NCI-H187 (cell line): ENCODE results near the gene PALLD.

Source experiments
- DNase-seq, 2 experiments: peaks; one replicate each; lab custom pipeline; 2025; lab: John Stamatoyannopoulos, UW

PALLD gene

DNA sequence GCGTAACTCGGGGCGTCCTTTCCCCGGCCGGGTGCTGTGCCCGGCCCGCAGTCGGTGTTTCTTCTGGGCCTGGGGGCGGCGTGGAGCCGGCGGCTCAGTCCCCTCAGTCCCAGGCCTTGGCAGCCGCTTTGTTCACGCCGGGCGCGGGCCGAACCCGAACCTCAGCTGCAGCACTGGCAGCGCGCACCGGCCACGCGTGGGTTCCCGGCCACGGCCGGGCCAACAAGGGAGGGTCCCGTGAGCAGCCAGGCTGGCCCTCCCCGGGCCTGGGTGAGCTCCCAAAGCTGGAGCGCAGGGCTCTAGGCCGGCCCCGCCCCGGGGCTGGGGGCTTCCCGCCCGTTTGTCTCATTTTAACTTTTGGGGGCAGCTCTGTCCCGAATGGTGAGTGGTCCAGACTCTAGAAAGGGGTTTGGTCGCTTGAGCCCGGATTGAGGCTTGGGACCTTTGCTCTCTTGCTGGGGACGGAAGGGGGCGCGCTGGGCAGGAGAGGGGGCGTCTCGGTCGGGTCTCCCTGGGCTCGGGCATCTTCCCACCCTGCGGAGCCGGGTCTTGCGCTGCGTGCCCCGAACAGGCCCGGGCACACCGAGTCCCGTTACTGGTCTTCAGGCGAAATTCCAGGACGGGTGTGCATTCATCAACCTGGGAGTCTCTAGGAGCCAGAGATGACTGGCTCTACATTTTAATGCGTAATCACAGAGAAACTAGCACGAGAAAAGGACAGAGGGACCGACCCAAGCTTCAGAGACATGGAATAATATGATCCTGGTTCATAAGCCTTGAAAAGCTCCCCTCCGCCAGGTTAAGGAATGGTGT is 336.1 kb downstream of the PALLD start:
- DNase-seq, result no peak

DNA sequence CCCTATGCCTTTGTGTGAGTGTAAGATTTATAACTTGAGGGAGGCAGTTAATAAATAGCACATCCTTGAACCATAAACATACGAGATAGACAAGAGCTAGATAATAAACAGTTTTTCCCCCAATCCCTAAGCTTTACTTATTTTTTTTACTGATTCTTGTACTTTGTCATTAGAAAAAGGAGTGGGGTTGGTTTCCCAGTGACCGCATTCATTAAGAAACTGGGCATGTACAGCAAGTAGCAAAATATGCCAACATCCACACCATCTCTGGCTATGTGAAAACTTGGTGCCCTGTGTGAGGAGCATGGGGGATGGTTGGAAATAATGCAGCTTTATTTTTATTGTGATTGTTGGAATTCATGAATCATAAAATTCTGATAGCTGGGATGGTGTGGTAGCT is 337.0 kb downstream of the PALLD start:
- no peak for DNase-seq

DNA sequence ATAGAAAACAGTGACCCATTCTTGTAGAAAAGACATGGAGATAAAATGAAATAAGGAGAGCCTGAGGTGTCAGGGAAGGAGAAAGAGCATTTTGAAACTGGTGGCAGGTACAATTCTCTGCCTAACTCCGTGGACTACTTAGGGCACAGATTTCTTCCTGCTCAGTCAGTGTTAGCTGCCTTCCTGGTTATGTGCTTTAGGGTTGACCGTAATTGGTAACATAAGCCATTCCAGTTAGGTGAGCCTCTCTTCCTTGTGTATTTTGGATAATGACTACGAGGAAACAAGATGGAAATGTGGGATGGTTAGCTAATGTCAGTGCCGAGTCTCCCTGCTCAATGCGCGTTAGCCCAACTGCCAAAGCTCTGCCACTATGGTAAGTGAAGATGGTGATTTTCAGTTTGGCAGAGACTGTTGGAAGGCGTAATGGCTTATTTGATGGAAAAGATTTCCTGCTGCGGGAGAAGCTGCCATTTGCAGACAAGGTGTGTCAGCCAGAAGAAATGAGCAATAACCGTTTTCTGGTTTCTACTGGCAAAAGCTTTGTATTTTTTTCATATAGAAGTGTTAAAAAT is 339.1 kb downstream of the PALLD start:
- no peak for DNase-seq

DNA sequence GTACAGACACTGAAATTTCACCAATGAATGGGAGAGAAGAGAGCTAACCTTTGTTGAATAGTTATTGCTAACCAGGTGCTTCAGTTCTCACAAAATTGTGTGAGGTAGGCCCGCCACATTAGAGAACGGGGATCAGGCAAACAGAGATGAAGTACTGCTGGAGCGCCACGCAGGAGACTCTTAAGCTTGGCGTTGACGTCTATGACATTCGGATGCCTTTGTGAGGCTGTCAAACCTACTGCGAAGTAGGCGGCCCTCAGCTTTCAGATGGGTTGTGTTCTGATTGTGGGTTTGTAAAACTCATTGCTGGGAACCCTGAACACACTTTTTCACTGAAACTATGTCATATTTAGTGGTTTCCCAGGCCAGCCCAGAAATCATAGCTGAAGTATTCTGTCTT is 339.6 kb downstream of the PALLD start:
- DNase-seq, result no peak

DNA sequence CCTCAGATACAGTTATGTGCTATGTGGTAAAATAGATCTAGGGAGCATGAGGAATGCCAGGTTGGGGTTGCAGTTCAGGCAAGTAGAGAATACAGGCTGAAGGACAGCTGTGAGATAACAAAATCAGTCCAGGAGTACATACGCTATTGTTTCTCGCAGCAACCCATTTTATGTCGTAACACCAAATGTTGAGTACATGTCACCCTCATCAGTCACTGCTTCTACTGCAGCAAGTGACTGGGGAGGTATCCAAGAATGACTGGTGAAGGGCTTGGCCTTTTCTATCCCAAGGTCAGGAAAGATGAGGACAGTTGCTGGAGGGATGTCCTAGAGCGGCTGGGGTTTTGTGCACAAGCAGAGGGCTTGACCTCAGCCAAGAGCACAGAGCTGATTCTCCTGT is 341.1 kb downstream of the PALLD start:
- DNase-seq, result no peak

DNA sequence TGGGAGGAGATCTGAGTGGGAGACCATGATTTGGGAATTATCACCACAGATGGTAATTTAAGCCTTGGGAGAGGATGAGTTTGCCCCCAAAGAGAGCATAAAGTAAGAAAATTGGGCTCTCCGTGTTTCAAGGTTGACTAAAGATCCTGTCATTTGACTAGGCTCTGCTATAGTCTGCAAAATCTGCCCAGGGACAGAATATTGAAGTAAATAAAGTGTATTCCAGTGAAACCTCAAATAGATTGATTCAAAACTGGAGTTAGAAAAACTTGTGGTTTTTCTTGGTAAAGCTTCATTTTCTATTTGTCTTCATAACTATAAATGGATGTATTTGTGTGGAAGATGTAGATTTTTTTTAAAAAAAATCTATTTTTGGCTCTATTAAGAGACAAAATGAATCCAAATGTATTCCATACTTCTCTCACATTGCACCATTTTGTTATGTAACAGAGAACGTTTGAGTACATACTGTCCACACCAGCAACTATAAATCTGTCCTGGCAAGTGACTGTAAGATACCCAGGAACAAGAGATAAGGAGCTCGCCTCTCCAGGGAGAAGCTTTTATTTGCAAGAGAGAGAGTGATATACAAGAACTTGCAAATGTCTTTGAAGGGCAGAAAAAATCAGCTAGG is 343.0 kb downstream of the PALLD start:
- no peak for DNase-seq

DNA sequence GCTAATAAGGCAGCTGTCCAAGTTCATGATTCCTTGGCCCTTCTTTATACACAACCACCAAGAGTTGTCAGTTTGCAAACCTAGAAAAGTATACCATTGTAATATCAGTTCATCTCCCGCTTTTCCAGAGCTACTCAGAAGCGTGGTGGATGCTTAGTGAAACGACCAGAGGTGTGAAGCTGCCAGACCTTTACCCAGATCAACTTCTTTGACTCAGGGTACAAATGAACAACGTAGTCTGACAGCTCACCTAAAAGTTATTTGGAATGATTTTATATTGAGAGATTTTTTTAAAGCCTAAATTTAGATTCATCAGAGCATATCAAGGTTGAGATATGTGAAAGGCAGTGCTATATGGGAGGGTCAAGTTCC is 343.5 kb downstream of the PALLD start:
- DNase-seq, result no peak

DNA sequence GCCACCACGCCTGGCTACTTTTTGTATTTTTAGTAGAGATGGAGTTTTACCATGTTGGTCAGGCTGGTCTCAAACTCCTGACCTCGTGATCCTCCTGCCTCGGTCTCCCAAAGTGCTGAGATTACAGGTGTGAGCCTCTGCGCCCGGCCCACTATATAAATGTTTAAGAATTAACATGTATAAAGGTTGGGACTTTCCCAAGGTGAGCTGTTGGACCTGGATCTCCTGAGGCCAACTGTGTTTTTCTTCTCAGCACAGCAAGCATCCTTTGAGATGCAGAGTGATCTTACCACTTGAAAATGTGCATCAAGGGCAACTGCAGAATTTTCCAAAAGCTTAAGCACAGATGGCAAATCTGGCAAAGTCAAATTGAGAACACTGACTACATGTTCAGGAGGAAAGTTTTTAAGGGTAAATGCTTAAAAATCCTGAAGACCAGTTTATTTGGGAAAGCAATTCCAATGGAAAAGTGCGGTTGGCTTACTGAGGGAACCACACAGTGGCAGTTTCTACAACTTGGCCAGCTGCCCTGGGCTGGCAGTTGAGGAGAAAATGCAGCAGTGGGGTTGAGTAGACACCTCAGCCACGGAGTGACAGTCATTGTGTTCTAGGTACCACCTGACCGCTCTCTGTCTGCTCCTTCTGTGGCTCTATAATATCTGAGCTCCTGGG is 344.3 kb downstream of the PALLD start:
- DNase-seq, result no peak

DNA sequence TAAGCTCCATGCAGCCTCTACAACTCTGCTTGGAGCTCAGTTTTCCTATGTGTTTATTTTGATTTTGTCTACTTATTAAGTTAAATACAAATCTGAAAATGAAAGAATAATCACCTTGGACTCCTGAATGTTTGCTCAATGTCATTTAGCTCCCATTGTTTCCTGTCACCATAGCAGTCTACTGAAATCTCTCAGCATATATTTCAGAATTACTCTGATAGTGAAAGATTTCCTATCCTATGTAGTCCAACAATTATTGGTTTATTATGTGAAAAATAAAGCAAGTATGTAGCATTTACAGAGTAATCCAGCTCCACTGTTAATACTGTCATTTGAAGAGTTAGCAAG is 344.8 kb downstream of the PALLD start:
- DNase-seq, result no peak

DNA sequence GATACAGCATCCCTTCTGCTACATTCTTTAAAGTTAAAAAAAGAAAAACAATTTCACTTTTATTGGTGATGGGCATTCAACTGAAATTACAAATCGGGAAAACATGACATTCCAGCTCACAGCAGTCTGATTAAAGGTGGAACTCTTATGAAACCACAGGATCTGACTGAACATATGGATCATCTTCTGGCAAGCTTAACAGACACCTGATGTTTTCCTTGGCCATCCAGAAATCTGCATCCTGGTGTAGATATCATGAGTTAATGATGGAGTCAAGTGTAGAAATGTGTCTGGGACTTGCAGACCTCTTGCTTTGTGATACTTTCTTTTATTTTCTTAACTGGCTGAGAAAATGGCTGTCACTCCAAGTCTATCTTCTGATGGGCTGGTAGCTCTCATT is 345.3 kb downstream of the PALLD start:
- DNase-seq, result no peak

DNA sequence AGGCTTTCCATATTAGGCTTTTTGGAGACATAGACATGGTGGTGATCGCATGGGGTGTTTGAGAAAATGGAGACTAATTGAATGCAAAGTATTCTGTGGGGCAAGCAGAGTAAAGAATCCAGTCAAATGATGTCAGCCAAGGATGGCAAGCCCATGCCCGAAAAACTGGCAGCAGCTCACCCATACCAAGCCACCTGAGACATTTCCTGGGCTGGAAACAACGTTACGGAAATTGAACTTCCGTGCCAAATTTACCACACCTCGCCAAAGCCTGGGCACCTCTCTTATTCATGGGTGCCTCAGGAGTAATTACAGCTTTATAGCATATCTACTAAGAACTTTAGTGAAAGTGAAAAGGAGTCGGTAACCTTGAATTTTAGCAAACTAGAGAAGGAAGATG is 346.8 kb downstream of the PALLD start:
- no peak for DNase-seq

DNA sequence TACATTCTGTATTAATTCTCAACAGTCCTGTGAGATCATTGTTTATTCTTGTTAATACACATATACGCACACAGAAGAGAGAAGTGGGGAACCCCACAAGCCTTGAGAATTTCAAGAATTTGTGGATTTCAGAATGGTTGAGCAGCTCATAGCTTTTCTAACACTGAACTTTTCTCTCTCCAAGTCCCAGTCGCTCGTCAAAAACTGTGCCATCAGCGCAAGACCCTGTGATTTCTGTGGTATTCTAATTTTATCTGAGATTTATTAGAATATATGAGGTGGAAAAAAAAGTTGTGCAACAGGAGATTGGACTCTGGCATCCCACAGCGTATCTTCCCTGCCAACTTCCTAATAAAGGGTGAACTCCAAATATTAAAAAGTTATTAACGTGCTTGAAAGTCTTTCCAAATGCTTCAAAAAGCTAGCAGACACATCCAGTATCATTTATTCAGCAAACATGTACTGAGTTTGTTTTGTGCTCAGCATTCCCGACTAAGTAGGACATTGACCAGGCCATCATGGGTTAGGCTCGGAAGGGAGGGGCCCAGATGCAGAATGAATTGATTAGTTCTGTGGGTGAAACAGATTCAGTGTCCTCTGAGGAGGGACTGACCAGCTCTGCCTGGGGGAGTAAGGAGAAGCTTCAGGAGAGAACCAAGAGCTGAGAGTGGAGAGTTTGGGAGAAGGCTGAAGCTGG is 347.6 kb downstream of the PALLD start:
- DNase-seq, result no peak

DNA sequence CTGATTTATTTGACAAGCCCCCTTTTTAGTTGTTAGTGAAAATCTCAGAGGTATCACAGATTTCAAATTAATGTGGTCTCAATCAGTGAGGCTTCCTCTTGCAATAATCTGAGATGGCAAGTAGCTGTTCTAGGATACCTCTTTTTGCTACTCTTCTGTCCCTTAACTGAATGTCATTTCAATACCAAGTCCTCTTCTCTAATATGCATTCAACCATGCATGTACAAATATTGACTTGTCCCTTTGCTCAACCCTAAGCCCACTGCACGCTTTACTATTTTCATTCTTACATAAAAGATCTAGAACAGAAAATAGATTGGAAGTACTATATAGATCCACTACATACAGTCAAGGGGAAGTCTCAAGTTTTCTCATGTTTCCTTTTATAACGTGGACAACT is 349.0 kb downstream of the PALLD start:
- DNase-seq, result peak in 1 of 2 experiments; percentile 20

DNA sequence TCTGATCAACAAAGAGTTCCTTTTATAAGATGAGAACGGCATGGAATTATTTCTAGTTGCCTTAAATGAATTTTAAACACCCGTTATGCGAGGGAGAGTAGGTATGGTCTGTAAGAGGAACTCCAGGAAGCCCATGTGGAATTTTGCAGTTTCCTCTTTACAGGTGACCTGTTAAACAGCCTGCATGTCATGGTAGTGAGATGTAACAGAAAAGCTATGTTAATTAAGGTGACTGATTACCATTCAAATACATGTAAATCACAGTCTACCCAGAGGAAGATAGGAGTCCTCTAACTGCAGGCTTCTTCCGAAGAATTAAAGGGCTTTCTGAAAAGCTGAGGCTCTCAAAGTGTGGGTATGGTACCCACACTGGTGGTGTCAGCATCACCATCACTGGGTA is 349.6 kb downstream of the PALLD start:
- no peak for DNase-seq

DNA sequence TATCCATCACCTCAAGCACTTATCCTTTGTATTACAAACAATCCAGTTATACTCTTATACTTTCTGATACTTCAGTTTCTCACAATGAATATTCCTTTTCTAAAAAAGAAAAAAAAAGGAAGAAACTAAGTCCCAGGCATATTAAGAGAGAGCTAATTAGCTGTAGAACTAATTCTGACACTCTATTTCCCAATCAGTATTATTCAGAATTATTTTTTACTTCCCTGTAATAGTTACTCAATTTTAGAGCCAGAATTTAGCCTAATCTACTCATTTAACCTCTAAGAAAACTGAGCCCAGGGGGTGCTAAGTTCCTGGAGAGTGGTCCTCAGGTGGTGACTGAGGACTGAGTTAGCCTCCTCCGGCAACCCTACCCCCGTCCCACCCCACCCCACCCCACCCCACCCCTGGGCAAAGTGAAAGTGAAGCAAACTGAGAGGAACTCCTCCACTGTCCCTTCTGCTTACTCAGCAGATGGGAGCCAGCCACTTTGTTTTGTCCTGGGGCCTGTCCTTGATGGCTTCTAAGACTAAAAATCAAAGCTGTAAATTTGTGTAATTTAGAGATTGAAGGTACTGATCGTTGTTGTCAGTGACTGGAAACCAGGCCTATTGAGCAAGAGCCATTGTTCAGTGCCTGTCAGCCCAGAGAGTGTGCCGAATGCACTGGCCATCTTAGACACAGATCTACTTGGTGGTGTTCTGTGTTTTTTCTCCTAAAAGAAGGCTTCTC is 351.1 kb downstream of the PALLD start:
- DNase-seq, result no peak

DNA sequence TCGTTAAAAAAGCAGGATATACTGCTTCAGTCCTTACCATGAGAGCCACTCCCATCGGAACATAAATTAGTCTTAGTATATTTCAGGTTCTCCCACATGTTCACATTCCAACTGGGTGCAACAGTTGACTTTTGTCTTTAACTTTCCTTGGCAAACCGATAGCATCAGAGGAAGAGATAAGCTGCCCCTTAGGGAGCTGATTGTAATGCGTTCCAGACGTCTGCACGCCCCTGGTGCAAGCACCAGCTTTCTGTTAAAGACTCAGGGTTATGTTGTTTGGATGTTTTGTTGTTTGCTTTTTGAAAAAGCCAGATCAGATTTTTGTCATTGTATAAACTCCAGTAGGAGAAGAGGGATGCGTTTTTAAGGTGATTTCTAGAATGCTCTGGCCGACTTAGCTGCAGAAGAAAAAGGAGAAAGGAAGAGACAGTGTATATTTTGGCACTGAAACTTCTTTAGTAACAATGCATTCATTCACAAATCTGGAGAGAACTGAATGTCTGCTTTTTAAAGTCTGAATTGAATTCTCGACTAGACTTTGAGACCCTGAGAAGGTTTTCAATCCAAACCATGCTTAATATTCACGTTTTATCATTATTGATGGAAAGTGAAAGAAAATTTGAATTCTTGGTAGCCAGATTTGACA is 352.3 kb downstream of the PALLD start:
- DNase-seq, result no peak

DNA sequence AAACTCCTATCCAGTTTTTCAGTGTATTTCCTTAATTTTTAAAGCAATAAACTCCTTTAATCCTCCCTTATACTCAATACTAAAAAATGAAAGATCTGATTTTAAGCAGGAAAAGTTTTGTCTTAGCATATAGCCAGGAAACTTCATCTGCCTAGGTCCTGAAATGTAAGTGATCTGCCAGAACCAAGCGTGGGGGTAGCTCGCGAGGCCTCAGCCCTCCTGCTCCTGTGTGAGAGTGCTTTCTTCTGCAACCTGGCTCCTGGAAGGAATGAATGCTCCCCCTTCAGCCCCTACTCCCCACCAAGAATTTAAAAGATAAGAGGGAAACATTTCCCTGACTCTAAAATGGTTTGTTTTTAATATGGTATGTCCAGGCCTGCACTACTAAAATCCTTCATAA is 353.1 kb downstream of the PALLD start:
- no peak for DNase-seq

DNA sequence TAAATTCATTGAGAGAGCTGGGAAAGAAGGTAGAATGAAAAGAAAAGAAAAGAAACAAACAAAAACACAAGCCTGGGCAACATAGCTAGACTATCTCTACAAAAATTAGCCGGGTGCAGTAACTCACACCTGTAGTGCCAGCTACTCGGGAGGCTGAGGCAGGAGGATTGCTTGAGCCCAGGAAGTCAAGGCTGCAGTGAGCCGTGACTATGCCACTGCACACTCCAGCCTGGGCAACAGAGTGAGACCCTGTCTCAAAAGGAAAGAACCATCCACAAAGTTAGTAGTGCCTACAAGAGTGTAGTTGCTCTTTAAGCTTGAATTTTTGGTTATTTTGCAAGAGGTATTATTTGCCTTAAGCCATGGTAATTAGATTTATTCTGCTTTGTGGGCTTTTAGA is 355.5 kb downstream of the PALLD start:
- DNase-seq, result no peak

DNA sequence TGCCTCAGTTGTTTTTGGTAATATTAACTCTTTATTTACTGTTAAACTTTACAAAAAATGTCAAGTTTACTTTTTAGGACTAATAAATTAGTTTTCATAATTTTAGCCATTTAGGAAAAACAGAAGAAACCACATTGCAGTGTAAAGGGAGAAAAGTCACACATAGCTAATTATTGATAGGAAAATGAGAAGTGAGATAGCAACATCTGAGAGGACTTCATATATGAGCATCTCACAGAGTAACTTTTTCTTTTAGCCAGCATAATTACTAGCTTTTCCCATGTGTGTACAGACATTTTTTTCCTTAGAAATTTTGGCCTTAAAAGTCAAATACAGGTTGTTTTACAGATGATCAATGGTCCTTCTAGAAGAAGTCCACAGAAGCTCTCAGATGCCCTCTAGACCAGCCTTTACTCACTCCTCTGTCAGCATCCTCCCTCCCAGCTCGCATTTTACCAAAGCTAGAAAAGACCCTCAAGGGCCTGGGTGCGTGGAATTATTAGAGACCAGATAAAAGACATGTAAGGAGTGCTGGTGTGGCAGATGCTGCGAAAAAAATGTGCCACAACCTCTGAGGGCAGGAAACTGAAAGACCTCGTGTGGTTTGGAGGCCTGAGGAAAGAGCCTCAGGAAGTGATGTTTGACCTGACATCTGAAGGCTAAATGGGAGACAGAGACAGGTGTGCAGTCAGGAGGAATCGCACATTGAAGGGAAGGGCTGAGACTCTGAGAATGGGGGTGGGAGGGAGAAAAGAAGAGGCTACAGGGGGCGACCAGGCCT is 356.3 kb downstream of the PALLD start:
- DNase-seq, result no peak

DNA sequence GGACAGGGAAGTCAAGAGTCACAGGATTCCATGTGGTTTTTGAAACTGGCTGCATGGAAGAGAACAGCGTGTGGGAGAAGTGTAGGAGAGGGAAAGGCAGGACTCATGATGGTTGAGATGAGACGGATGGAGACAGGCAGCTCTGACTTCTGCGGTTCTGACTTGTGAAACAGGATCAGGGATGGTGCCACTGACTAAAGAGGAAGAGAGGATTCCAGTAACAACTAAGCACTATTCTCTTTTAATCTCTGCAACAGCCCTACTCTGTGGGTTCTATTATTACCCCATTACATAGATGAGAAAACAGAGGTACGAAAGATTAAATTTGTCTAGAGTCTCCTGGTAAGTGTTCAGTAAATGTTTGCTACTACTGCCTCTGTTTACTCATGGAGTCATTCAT is 356.9 kb downstream of the PALLD start:
- DNase-seq, result no peak
